ENCODE data around the gene RBM42.

GRCh38 chr19:35615036-35615435 lies 13.8 kb upstream of the RBM42 start:
- TF ChIP-seq PAX5 (IDR thresholded peaks at IDR 0.05; ENCODE audit: insufficient read depth, low read length, severe bottlenecking): no peak
- no peak for TF ChIP-seq POLR2A (IDR thresholded peaks at IDR 0.05; ENCODE audit: low read depth, low read length)
- no peak for TF ChIP-seq POLR2AphosphoS5 (IDR thresholded peaks at IDR 0.05; ENCODE audit: low read depth, low read length)
